NB4 (cell line): ENCODE results near the gene TNS1.

ENCODE experiments used
- DNase-seq: peaks from one replicate; pipeline ENCODE4 v3.0.0; 2010; ENCODE audit warnings: low read depth
- H3K4me3 ChIP-seq: one replicate; pipeline ENCODE4 v1.5.1; 2011; ENCODE audit warnings: mild to moderate bottlenecking, low read depth, low read length, moderate library complexity
- MYC ChIP-seq: IDR thresholded peaks from 2 replicates; pipeline ENCODE4 v1.6.1; 2011; ENCODE audit warnings: low read depth, low read length
- POLR2A ChIP-seq: IDR thresholded peaks from 2 replicates; pipeline ENCODE4 v1.6.1; 2011; ENCODE audit warnings: mild to moderate bottlenecking; ENCODE audit not compliant: insufficient read length; ENCODE audit errors: extremely low read depth
- TF ChIP-seq, protein P1 (sequence below): IDR thresholded peaks from 2 replicates; pipeline ENCODE4 v1.6.1; 2011; ENCODE audit warnings: low read depth, low read length
- TF ChIP-seq, protein P2 (sequence below): IDR thresholded peaks from one replicate; pipeline ENCODE4 v1.5.1; 2012; ENCODE audit warnings: low read depth, low read length

Gene TNS1

DNA sequence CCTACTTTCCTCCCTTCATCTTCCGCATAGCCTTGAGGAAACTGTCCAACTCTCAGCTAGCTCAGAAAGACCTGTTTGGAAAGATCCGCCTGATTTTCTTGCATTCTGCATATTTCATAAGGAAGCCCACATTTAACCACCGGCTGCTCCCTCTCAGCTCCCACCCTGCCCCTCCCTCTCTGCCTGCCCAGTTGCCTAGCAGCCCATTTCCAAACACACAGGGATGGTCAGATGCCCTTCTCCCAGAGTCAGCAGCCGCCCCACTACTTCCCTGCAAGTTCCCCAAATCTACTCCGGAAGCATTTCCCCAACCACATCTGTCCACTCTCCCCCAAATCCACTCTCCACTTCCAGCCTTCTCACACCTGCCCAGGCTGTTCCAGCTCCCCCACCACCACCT is 96.0 kb downstream of the TNS1 start:
- TF ChIP-seq POLR2A (no peak), MYC (no peak)
- TF ChIP-seq, protein P1, sequence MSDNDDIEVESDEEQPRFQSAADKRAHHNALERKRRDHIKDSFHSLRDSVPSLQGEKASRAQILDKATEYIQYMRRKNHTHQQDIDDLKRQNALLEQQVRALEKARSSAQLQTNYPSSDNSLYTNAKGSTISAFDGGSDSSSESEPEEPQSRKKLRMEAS: no peak
- TF ChIP-seq, protein P2, sequence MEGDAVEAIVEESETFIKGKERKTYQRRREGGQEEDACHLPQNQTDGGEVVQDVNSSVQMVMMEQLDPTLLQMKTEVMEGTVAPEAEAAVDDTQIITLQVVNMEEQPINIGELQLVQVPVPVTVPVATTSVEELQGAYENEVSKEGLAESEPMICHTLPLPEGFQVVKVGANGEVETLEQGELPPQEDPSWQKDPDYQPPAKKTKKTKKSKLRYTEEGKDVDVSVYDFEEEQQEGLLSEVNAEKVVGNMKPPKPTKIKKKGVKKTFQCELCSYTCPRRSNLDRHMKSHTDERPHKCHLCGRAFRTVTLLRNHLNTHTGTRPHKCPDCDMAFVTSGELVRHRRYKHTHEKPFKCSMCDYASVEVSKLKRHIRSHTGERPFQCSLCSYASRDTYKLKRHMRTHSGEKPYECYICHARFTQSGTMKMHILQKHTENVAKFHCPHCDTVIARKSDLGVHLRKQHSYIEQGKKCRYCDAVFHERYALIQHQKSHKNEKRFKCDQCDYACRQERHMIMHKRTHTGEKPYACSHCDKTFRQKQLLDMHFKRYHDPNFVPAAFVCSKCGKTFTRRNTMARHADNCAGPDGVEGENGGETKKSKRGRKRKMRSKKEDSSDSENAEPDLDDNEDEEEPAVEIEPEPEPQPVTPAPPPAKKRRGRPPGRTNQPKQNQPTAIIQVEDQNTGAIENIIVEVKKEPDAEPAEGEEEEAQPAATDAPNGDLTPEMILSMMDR: no peak
- no peak for DNase-seq
- no peak overlapping the region for H3K4me3 ChIP-seq

DNA sequence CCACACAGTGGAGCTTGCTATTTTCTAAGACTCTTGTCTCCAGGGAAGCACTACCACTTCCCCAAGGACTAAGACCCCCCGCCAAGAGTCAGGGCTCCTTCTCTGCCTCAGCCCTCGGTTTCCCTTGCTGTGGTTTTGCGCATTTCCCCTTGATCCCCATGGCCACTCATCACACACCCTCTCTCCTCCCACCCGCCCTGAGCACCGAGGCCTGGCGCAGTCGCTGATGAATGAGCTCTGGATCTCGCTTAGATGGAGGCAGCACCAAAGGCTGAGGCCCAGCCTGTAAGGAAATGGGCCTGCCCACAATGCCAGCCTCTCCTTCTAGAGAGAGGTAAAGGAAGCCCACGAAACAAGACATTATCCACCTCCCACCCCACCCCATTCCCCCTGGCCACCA is 96.9 kb downstream of the TNS1 start:
- DNase-seq: peak; percentile 42
- H3K4me3 ChIP-seq: no peak overlapping the region
- TF ChIP-seq POLR2A (no peak), MYC (no peak)
- TF ChIP-seq, protein P1: no peak
- TF ChIP-seq, protein P2: no peak

DNA sequence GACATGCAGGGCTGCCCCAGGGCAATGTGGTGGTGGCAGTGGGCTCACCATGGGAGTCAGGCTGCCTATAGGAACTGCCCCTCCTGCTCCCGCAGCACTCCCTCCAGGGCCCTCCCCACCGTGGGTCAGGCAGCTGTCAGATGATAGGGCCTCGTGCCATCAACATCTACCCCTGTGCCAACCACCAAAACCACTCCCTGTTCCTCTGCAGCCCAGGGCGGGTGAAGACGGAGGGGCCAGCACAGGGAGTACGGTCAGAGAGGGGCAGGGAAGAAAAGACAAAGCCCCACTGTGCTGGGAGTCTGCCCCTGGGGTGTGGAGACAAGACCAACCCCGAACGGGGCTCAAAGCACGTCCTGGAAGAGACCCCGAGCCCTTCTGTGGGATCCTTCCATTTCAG is 97.4 kb downstream of the TNS1 start:
- TF ChIP-seq MYC (no peak), POLR2A (no peak)
- TF ChIP-seq, protein P1: no peak
- TF ChIP-seq, protein P2: no peak
- no peak overlapping the region for H3K4me3 ChIP-seq
- no peak for DNase-seq

DNA sequence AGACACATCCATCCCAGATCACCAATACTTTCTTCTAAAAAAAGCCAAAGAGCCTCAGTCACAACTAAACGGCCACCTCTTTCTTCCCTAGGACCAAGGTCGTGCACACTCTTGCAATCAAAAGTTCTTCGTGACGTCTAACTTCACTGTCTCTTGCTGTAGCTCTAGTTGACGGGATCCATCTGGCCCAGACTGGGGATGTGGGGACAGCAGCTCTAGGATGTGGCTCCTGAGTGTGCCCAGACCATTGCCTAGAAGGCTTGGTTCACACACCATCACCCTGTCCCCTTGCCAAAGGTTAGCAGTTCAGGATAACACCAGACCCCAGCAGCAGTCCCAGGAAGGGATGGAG is 98.2 kb downstream of the TNS1 start:
- DNase-seq: no peak
- TF ChIP-seq, protein P2: no peak
- TF ChIP-seq, protein P1: no peak
- TF ChIP-seq MYC (no peak), POLR2A (no peak)
- H3K4me3 ChIP-seq: no peak overlapping the region

DNA sequence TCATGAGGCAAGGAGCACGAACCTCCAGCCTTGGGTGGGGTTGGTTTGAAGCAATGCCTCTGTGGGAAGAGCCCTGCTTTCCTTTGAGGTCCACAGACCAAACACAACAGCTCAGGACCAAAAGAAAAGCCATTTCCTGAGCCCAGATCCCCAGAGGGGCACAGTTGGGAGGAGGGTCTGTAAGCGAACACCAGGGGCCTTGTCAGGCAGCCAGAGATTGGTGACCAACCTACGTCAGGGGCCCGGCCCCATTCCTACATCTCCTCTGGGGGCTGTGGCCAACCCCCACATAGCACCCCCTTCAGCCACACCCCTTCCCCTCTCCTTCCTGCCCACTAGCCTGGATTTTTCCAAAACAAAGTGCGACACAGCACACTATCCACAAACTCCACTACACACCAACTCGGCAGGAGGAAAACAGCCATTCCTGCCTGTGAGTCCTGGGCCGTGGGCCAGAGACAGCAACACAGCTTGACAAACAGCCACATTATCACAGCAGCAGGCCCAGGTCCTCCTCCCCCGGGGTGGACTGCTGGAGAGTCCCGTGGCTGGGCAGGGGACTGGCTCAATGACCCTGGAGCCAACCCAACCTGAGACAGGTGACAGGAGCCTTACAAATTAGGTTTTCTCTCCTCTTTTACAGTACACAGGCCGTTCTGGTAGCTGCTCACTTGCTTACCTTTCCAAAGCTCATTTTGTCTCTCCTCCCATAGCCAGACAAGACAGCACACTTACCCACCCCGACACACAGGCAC is 98.8 kb downstream of the TNS1 start:
- no peak overlapping the region for H3K4me3 ChIP-seq
- TF ChIP-seq POLR2A: no peak
- TF ChIP-seq, protein P2: no peak
- TF ChIP-seq, protein P1: no peak
- TF ChIP-seq MYC: no peak

More for the DNA sequence above, 98.8 kb downstream of the TNS1 start:
- no peak for DNase-seq
